Endothelial cell of umbilical vein (primary cell): ENCODE data around the gene ADAM23. TPM values are rescaled to one million over a fixed set of nuclear protein-coding genes. Genes with fewer than 3 reads are reported as not detected.

Experiments
- BruUV-seq: library from RNA; stranded (reverse); fragments of 400-500 nt; replicated peaks from 2 replicates; lab custom pipeline; 2021; lab: Mats Ljungman, UMichigan
- CTCF ChIA-PET: fragments of 300-600, 350-600 bp; sonication (Branson Sonifier 250); formaldehyde crosslinking; loops from one replicate; lab custom pipeline; 2021; ENCODE audit warnings: antibody characterized with exemption, inconsistent platforms; lab: Charles Lee
- POLR2A ChIA-PET: fragments of 300-600, 350-600 bp; sonication (Branson Sonifier 250); formaldehyde crosslinking; loops from one replicate; lab custom pipeline; 2021; ENCODE audit warnings: antibody characterized with exemption, inconsistent platforms; lab: Charles Lee
- DNase-seq: peaks from one replicate; pipeline ENCODE4 v3.0.0-alpha.2; 2011; ENCODE audit warnings: low read depth, low spot score
- FAIRE-seq: peaks from 2 replicates; lab custom pipeline; 2011; peaks lifted over from hg19 to GRCh38; lab: Jason Lieb, UNC
- H2AFZ ChIP-seq: 2 replicates; pipeline ENCODE4 v1.6.0; 2012; ENCODE audit warnings: low read depth, low read length, control low read depth, inconsistent platforms
- H3K27ac ChIP-seq: 2 replicates; pipeline ENCODE4 v1.5.1; 2011; ENCODE audit warnings: low read depth, mild to moderate bottlenecking, control low read depth, low read length, moderate library complexity; ENCODE audit not compliant: insufficient read depth
- H3K27me3 ChIP-seq, 2 experiments: 2 replicates each; pipeline versions ENCODE4 v1.6.0 to v1.6.1; 2011; ENCODE audit warnings: low read length in 2 of 2, mixed read lengths in 1 of 2; ENCODE audit not compliant: control insufficient read depth in 2 of 2, insufficient read depth in 2 of 2
- H3K36me3 ChIP-seq, 2 experiments: 2 replicates in 1 of 2; 3 replicates in 1 of 2; pipeline ENCODE4 v1.5.1; 2011; ENCODE audit warnings: low read length in 2 of 2, mild to moderate bottlenecking in 1 of 2, moderate library complexity in 1 of 2; ENCODE audit not compliant: control insufficient read depth in 2 of 2, insufficient read depth in 2 of 2; ENCODE audit errors: extremely low read depth in 1 of 2
- H3K4me1 ChIP-seq: 3 replicates; pipeline ENCODE4 v1.5.1; 2011; ENCODE audit warnings: mild to moderate bottlenecking, low read length; ENCODE audit not compliant: control insufficient read depth, insufficient read depth; ENCODE audit errors: extremely low read depth
- H3K4me2 ChIP-seq: 2 replicates; pipeline ENCODE4 v1.6.1; 2011; ENCODE audit warnings: low read length, control low read depth, mixed read lengths; ENCODE audit not compliant: insufficient read depth
- H3K4me3 ChIP-seq, 3 experiments: fragments of 200-600 bp in 1 of 3; sonication (generic), shearing (Covaris generic) in 1 of 3; replicated peaks in 1 of 3; 2 replicates each; pipeline ENCODE4 v1.5.1; 2011 to 2016; ENCODE audit warnings: control low read depth in 3 of 3, low read length in 3 of 3, mild to moderate bottlenecking in 2 of 3, inconsistent platforms in 1 of 3, low read depth in 1 of 3, moderate library complexity in 1 of 3; ENCODE audit not compliant: insufficient read depth in 1 of 3
- H3K79me2 ChIP-seq: 2 replicates; pipeline ENCODE4 v1.6.0; 2012; ENCODE audit warnings: low read length, inconsistent platforms; ENCODE audit not compliant: control insufficient read depth, insufficient read depth
- H3K9ac ChIP-seq: replicated peaks from 2 replicates; pipeline ENCODE3; 2011; ENCODE audit warnings: low read length, control low read depth; ENCODE audit not compliant: insufficient read depth; ENCODE audit errors: extremely low read depth
- H3K9me1 ChIP-seq: replicated peaks from 3 replicates; pipeline ENCODE4 v1.6.0; 2011; ENCODE audit warnings: mild to moderate bottlenecking, low read length; ENCODE audit not compliant: control insufficient read depth, insufficient read depth; ENCODE audit errors: extremely low read depth
- H3K9me3 ChIP-seq: replicated peaks from 2 replicates; pipeline ENCODE4 v1.5.1; 2012; ENCODE audit warnings: low read length, inconsistent platforms; ENCODE audit not compliant: control insufficient read depth, insufficient read depth
- H4K20me1 ChIP-seq: replicated peaks from 2 replicates; pipeline ENCODE3; 2011; ENCODE audit warnings: mild to moderate bottlenecking, low read length; ENCODE audit not compliant: control insufficient read depth, insufficient read depth; ENCODE audit errors: extremely low read depth
- CTCF ChIP-seq, 2 donors: IDR thresholded peaks; 1 replicate in 1 of 2; 2 replicates in 1 of 2; pipeline ENCODE4 v1.5.1; 2011; ENCODE audit warnings: low read length in 2 of 2, mild to moderate bottlenecking in 2 of 2, moderate library complexity in 2 of 2, control low read depth in 1 of 2, inconsistent platforms in 1 of 2, low read depth in 1 of 2; ENCODE audit not compliant: insufficient read depth in 1 of 2; ENCODE audit errors: extremely low read depth in 1 of 2
- EZH2 ChIP-seq: IDR thresholded peaks from 2 replicates; pipeline ENCODE4 v1.6.1; 2012; ENCODE audit warnings: borderline replicate concordance, low read depth, mild to moderate bottlenecking, moderate library complexity, low read length, inconsistent platforms; ENCODE audit not compliant: severe bottlenecking
- FOS ChIP-seq: IDR thresholded peaks from 2 replicates; pipeline ENCODE4 v1.6.1; 2011; ENCODE audit warnings: mild to moderate bottlenecking, low read length, moderate library complexity, borderline replicate concordance; ENCODE audit not compliant: insufficient read depth
- GATA2 ChIP-seq: IDR thresholded peaks from 2 replicates; pipeline ENCODE4 v1.7.0; 2011; ENCODE audit warnings: low read depth, mild to moderate bottlenecking, moderate library complexity, mixed read lengths, low read length; ENCODE audit not compliant: insufficient read length, insufficient read depth
- JUN ChIP-seq: IDR thresholded peaks from 2 replicates; pipeline ENCODE4 v1.6.1; 2011; ENCODE audit warnings: borderline replicate concordance, low read depth; ENCODE audit not compliant: insufficient read length, insufficient read depth
- MYC ChIP-seq: IDR thresholded peaks from one replicate; pipeline ENCODE4 v1.6.1; 2011; ENCODE audit warnings: mild to moderate bottlenecking, low read depth, low read length
- POLR2A ChIP-seq: IDR thresholded peaks from 2 replicates; pipeline ENCODE4 v1.6.1; 2012; ENCODE audit warnings: low read depth, mild to moderate bottlenecking, control low read depth, low read length
- POLR2AphosphoS5 ChIP-seq: IDR thresholded peaks from 2 replicates; pipeline ENCODE4 v1.6.1; 2012; ENCODE audit warnings: low read depth, mild to moderate bottlenecking, control low read depth, low read length, moderate library complexity; ENCODE audit not compliant: insufficient read depth
- dilution Hi-C: fragments of 300-500 bp; cut with MboI; formaldehyde crosslinking; loops from one replicate; pipeline ENCODE4 v1.15.0; 2019; ENCODE audit warnings: low sequenced_read_pairs; ENCODE audit not compliant: extremely low pct_ligation_motif_present
- intact Hi-C: fragments of 100-400 bp; cut with micrococcal nuclease; formaldehyde crosslinking; loops from one replicate; pipeline ENCODE4 v1.10.0; 2022
- polyA plus RNA-seq, 4 experiments: library from polyadenylated mRNA; depleted of rRNA in 3 of 4; stranded (reverse) in 3 of 4; unstranded in 1 of 4; fragments of >200 nt; gene quantifications; 2 replicates each; pipeline versions ENCODE4 v1.2.1 to v1.2.3, GENCODE V29; 2011 to 2012; ENCODE audit warnings: missing spikeins in 1 of 4
- total RNA-seq: library from RNA; stranded (reverse); gene quantifications from 2 replicates; pipeline ENCODE4 v1.2.3, GENCODE V29; 2021
- TF ChIP-seq, protein P1 (sequence below): IDR thresholded peaks from 2 replicates; pipeline ENCODE4 v1.6.1; 2011; ENCODE audit not compliant: insufficient read depth, insufficient read length

The ADAM23 gene
- total and polyA plus RNA-seq, 2 donors (not counting 3 experiments of a cell fraction or from before 2014, with no cell fraction given): 20.6 to 38.5 TPM

DNA sequence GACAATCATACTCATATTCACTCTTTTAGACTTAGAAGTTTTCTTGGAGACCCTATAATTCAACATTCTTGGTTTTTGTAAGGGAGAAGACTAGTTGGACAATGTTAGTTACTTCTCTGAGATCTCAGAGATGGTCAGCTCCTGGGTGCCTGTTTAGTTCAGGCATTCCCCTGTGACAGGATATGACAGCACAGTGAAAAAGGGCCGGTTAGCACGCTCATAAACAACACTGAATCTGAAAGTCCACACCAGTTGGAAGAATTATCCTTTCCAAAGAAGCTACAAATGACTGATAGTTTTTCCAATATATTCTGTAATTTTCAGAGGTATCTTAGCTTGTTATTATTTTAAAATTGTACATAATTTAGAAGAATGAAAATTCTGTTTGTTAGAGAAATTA is 75.7 kb downstream of the ADAM23 start:
- CTCF ChIA-PET: interaction anchor here (0.9 to 1.1 kb wide), 2 partner anchors 10 to 40 kb away, joined by 3 to 4 read pairs; no protein-coding TSS in a partner anchor
- no peak for DNase-seq

More for the DNA sequence above, 75.7 kb downstream of the ADAM23 start:
- Histone ChIP-seq H3K9me3 (no peaks in the 10 kb centered on the region), H3K27me3 (no peaks in the 10 kb centered on the region), H3K27ac (no peak overlapping the region), H3K4me3 (no peak overlapping the region), H3K4me2 (no peak overlapping the region), H3K79me2 (no peaks in the 10 kb centered on the region), H3K9me1 (no peaks in the 10 kb centered on the region), H3K36me3 (no peaks in the 10 kb centered on the region), H2AFZ (no peak overlapping the region), H3K4me1 (peaks cover 8% of the 10 kb centered on the region), H4K20me1 (no peaks in the 10 kb centered on the region), H3K9ac (no peak overlapping the region)
- POLR2A ChIA-PET: no interaction called here
- no peak for FAIRE-seq
- dilution Hi-C loops (no loop called here), intact Hi-C loops (no loop called here)
- no peak for TF ChIP-seq EZH2
- TF ChIP-seq FOS: no peak
- TF ChIP-seq GATA2: no peak
- no peak for TF ChIP-seq MYC
- TF ChIP-seq JUN: no peak
- no peak for TF ChIP-seq POLR2AphosphoS5
- TF ChIP-seq POLR2A: no peak
- TF ChIP-seq CTCF (IDR thresholded peaks at IDR 0.05; ENCODE audit: extremely low read depth in 1 of 2, insufficient read depth in 1 of 2, low read depth in 1 of 2, low read length in 2 of 2): no peak
- TF ChIP-seq, protein P1, sequence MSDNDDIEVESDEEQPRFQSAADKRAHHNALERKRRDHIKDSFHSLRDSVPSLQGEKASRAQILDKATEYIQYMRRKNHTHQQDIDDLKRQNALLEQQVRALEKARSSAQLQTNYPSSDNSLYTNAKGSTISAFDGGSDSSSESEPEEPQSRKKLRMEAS: no peak
- BruUV-seq: no TSS peak
